ENCODE measurements around the gene TSHR.

Gene TSHR

DNA sequence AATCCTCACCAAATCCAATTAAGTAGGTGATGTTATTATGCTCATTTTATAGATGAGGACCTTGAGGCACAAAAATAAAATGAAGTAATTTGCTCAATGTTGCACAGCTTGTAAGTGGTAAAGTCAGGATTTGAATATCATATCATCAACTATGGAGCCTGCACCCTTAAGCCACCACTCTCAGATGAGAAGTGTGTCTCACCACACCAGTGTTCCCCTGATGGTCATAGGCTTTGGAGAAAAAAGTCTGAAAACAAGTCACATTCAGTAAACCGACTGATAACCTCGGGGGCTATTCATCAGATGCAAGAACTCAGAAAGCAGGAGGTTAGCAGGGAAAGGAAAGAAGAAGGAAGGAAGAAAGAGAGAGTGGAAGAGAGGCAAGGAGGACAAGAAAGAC lies 2.8 kb downstream of the TSHR start:
- Histone ChIP-seq H3K4me3 (no peak overlapping the region), H3K27ac (no peak overlapping the region)
- TF ChIP-seq, protein P1, sequence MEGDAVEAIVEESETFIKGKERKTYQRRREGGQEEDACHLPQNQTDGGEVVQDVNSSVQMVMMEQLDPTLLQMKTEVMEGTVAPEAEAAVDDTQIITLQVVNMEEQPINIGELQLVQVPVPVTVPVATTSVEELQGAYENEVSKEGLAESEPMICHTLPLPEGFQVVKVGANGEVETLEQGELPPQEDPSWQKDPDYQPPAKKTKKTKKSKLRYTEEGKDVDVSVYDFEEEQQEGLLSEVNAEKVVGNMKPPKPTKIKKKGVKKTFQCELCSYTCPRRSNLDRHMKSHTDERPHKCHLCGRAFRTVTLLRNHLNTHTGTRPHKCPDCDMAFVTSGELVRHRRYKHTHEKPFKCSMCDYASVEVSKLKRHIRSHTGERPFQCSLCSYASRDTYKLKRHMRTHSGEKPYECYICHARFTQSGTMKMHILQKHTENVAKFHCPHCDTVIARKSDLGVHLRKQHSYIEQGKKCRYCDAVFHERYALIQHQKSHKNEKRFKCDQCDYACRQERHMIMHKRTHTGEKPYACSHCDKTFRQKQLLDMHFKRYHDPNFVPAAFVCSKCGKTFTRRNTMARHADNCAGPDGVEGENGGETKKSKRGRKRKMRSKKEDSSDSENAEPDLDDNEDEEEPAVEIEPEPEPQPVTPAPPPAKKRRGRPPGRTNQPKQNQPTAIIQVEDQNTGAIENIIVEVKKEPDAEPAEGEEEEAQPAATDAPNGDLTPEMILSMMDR (IDR thresholded peaks at IDR 0.05): no peak
- no peak for DNase-seq (ENCODE audit: low spot score)

DNA sequence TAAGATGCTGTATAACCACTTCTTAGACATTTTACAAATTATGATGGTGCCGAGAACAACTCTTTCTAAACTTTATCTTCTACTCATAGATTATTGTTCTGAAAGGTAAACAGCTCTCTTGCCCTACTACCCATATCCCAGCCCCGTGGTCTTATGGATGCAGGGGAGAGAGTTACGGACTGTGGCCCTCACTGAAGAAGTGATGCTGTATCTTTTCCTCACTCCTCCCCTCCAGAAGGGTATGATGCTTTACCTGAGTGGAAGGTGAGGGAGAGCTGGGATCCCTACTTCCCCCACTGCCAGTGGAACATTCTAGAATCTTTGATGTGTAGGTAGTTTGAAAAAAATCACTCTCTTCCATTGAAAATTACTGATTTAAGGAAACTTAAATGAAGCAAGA lies 3.5 kb downstream of the TSHR start:
- TF ChIP-seq, protein P1 (IDR thresholded peaks at IDR 0.05): no peak
- no peak for DNase-seq (ENCODE audit: low spot score)
- Histone ChIP-seq H3K4me3 (no peak overlapping the region), H3K27ac (no peak overlapping the region)

DNA sequence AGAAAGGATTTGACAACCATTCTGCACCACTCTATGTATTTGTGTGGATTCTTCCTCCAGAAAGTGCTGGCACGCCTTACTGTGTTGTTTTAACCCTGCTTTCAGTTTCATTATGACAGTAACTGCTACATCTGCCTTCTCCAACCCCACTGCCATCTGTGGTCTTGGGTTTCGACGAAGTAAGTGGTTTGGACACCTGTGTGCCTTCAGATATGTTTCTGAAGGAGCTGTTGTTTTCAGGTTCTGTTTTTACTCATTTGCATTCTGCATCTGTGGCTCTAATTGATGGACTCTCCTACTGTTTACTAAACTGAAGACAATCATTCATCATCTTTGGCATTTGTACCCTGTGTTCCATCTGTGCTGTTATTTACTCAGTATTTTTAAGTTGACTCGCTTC lies 4.1 kb downstream of the TSHR start:
- TF ChIP-seq, protein P1 (IDR thresholded peaks at IDR 0.05): no peak
- DNase-seq (ENCODE audit: low spot score): no peak
- Histone ChIP-seq H3K4me3 (no peak overlapping the region), H3K27ac (no peak overlapping the region)

DNA sequence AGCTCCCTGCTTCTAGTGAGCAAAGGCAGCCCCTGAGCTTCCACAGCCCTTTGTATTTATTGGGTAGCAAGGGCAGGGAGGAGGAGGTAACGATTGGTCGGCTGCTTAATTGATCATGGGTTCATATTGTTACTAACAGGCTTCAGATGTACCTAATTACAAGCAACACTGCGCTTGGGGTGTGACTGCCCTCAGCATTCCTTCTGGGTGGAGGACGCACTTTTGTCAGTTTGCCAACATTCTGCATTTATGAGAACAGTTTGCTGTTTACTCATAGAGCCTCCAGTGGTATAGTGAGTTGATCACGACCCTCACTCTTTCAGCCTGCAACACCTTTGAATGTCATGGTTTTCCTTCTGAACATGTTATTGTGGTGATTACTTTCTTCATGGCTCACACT lies 9.6 kb downstream of the TSHR start:
- H3K27ac ChIP-seq: no peak overlapping the region
- TF ChIP-seq, protein P1 (IDR thresholded peaks at IDR 0.05): no peak
- no peak overlapping the region for H3K4me3 ChIP-seq
- no peak for DNase-seq (ENCODE audit: low spot score)

DNA sequence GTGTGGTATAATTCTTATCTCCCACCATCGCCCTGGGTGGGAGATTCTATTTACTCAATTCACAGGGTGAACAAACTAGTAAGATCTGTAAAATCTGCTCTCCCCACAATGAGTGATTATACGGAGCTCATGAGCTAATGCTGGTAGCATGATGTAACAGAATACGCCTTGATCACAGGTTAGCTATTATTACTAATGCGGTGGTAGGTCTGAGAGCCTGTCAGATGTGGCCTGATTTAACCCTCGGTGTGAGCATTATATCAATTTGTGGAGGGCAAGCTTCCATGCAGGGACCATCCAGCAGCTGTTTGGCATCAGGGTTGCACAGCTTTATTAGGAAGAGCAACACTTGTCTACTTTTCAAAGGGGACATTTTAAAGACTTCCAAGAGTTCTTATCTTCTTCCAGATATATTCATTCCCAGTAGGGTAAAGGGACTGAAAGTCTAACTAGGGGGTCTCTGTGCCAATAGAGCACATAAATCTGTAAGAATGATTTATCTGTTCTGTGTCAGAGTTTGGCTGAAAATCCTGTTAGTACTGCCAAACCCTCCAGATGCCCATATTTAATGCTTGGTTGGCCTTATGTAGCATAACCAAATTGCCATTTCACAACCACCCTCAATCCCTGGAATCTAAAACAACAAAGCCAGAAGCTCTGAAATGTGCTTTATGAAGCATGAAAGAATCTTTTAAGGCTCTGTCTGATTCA lies 18.7 kb downstream of the TSHR start:
- TF ChIP-seq, protein P1 (IDR thresholded peaks at IDR 0.05): no peak
- Histone ChIP-seq H3K4me3 (no peak overlapping the region), H3K27ac (no peak overlapping the region)
- no peak for DNase-seq (ENCODE audit: low spot score)

DNA sequence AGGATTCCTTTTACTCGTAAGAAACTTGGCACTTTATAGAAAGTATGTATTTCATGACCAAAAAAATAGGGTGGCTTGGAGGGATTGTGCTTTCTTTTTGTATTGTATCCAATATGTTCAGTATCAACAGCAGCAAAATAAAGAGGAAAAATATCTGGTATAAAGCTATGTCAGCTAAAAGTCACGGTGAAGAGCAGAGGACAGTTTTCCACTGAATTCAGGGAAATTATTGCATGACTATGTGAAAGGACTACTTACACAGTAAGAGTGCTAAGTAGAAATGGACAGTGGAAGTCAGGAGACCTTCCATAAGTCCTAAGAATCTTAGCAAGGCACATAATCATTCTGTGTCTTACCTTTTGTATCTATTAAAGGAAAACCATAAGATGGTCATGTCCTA lies 19.3 kb downstream of the TSHR start:
- TF ChIP-seq, protein P1 (IDR thresholded peaks at IDR 0.05): no peak
- Histone ChIP-seq H3K4me3 (no peak overlapping the region), H3K27ac (no peak overlapping the region)
- no peak for DNase-seq (ENCODE audit: low spot score)

DNA sequence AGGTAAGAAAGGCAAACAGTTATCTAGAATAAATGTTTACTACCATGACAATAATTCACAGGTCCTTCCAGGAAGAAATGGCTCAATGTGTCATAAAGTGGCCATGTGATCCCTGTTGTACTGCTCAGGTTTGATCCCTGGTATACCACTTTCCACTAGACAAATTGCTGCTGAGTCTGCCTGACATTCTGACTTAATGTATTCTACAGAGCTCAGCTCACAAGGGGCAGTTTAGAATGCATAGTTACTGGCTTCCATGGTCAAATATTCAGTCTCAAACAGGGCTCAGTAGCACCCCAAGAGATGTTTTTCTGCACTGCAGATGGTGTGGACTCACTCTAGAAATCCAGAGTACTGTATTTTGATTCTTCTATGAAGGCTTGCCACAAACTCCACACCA lies 21.8 kb downstream of the TSHR start:
- no peak for DNase-seq (ENCODE audit: low spot score)
- TF ChIP-seq, protein P1 (IDR thresholded peaks at IDR 0.05): no peak
- Histone ChIP-seq H3K27ac (no peak overlapping the region), H3K4me3 (no peak overlapping the region)

Measured in coronary artery (tissue), 2 donors.